Memory B cell (primary cell): ENCODE data around the gene TMEM266.

Experiments used
- ATAC-seq: fragments of 150-1000 bp; cut with Tn5 transposase; 2 replicates; pipeline ENCODE4 v1.10.0; 2021; ENCODE audit warnings: low read depth, mild to moderate bottlenecking, moderate library complexity
- DNase-seq, 2 donors: peaks; one replicate each; pipeline ENCODE4 v3.0.0; 2022; ENCODE audit warnings: low spot score in 2 of 2
- H3K27ac Mint-ChIP-seq: one replicate; pipeline ENCODE4 v1.8.0; 2022; ENCODE audit warnings: mild to moderate bottlenecking, moderate library complexity, mixed read lengths
- H3K27me3 Mint-ChIP-seq: one replicate; pipeline ENCODE4 v1.8.0; 2022; ENCODE audit warnings: mixed read lengths
- H3K36me3 Mint-ChIP-seq: one replicate; pipeline ENCODE4 v1.8.0; 2022; ENCODE audit warnings: mild to moderate bottlenecking, mixed read lengths
- H3K4me1 Mint-ChIP-seq: one replicate; pipeline ENCODE4 v1.8.0; 2022; ENCODE audit warnings: mixed read lengths
- H3K4me3 Mint-ChIP-seq: one replicate; pipeline ENCODE4 v1.8.0; 2022; ENCODE audit warnings: mild to moderate bottlenecking, moderate library complexity, mixed read lengths
- H3K9me3 Mint-ChIP-seq: one replicate; pipeline ENCODE4 v1.8.0; 2022; ENCODE audit warnings: mixed read lengths

Gene TMEM266

DNA sequence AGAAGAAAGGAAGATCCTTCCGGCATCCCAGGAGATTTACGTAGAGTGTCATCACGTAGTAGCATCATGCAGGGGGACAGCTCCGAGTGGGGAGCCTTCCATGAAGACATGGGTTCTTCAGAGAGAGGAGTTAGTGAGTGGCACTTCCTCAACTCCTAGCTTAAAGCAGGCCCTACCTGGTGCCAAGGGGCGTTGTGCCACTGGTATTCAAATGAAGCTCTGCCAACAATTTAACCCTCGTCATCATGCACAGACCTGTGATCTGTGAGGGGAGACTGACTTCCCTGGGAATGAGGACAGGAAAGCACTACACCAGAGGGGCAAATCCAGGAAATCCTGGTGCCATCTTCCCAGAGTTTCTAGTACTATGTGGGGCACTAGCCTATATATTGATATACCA, 59.0 kb downstream of the TMEM266 start:
- Mint-ChIP-seq H3K27me3 (peaks cover 12% of the 10 kb centered on the region), H3K4me1 (peaks cover 2% of the 10 kb centered on the region), H3K36me3 (no peaks in the 10 kb centered on the region), H3K27ac (no peak overlapping the region), H3K9me3 (no peaks in the 10 kb centered on the region), H3K4me3 (no peak overlapping the region)
- DNase-seq: no peak
- no peak for ATAC-seq

DNA sequence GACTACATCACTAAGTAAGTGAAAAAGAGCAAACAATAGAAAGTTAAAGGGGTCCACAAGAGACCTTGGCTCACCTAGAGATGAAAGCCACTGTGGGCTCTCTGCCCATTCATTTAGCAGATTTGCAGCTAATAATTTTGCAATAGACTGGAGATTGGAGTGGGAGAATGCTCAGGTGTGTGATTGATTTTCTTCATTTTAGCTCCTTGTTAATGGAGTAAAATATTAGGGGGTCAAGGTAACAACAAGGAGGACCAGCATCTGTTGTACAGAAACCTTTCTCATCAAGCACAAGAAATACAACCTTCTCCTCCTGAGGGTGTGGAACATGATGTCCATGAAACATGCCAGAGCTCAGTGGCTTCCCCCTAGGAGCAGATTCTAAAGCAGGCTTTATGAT, 63.2 kb downstream of the TMEM266 start:
- Mint-ChIP-seq H3K4me3 (no peak overlapping the region), H3K4me1 (peaks cover 2% of the 10 kb centered on the region), H3K27me3 (peaks cover 10% of the 10 kb centered on the region), H3K9me3 (no peaks in the 10 kb centered on the region), H3K36me3 (no peaks in the 10 kb centered on the region), H3K27ac (no peak overlapping the region)
- ATAC-seq: no peak
- no peak for DNase-seq

DNA sequence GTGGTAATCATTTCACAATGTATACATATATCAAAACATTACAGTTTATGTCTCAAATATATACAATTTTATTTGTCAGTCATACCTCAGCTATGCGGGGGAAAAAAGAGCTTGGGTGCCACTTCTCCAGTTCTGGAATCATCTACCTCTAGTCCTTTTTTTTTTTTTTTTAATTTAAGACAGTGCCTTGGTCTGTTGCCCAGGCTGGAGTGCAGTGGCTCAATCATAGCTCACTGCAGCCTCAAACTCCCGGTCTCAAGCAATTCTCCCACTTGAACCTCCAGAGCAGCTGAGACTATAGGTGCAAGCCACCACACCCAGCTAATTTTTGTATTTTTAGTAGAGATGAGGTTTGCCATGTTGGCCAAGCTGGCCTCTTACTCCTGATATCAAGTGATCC, 67.4 kb downstream of the TMEM266 start:
- Mint-ChIP-seq H3K27ac (no peak overlapping the region), H3K36me3 (no peaks in the 10 kb centered on the region), H3K4me1 (no peaks in the 10 kb centered on the region), H3K4me3 (no peak overlapping the region), H3K27me3 (peaks cover 14% of the 10 kb centered on the region), H3K9me3 (no peaks in the 10 kb centered on the region)
- DNase-seq (no peak), ATAC-seq (no peak)

DNA sequence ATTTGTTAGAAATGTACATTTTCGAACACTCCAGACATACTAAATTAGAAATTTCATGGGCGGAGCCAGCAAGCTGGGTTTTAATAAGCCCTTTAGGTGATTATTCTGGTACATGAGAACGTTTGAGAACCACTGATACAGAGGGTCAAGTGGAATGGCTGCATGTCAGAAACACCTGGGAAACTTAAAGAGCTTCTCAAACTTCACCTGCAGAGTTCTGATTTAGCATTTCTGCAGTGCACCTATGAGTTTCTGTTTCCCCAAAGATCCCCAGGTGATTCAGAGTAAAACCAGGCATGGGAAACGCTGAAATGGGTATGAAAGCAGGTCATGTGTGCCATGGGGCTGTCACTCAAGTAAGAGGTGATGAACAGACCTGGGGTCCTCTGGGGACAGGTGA, 68.1 kb downstream of the TMEM266 start:
- no peak for DNase-seq
- Mint-ChIP-seq H3K27ac (no peak overlapping the region), H3K9me3 (no peaks in the 10 kb centered on the region), H3K27me3 (peaks cover 14% of the 10 kb centered on the region), H3K4me3 (no peak overlapping the region), H3K36me3 (no peaks in the 10 kb centered on the region), H3K4me1 (no peaks in the 10 kb centered on the region)
- no peak for ATAC-seq

DNA sequence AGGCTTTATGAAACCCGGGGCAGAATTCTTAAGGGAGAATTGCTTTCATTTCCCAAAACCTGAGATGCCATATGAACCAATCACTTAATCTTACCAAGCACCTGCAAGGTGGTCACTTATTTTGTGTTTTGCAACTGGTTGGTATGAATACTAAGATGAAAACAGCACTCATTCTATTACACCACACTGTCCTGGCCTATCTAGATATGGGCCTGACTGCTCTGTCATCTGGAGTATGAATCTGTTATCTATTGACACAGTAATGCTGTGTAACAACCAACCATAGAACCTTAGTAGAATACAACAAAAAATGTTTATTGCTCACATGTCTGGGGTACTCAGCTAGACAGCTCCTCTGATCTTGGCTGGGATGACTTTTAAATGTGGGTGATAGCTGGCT, 74.8 kb downstream of the TMEM266 start:
- DNase-seq: no peak
- peaks cover 2% of the 10 kb centered on the region for H3K4me1 Mint-ChIP-seq
- H3K4me3 Mint-ChIP-seq: no peak overlapping the region
- no peaks in the 10 kb centered on the region for H3K36me3 Mint-ChIP-seq
- peaks cover 2% of the 10 kb centered on the region for H3K9me3 Mint-ChIP-seq
- no peak overlapping the region for H3K27ac Mint-ChIP-seq
- peaks cover 7% of the 10 kb centered on the region for H3K27me3 Mint-ChIP-seq
- no peak for ATAC-seq

DNA sequence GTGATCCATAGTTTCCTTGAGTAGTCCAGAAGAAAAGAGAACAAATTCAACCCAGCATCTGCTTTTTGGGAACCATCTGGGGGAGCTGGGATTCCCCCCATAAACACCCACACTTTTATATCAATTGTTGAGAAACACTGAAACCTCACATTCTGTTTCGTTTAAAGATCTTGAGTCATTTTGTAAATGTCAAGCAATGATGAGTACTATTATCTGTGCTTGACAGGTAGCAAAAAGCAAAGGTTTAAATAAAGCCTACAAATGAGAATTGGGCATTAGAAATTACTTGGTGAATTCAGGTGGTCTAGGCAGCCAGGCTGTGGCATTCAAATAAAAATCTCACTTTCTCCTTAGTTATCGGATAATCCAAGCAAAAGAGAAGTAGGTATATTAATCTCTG, 75.7 kb downstream of the TMEM266 start:
- peaks cover 2% of the 10 kb centered on the region for H3K9me3 Mint-ChIP-seq
- peaks cover 3% of the 10 kb centered on the region for H3K4me1 Mint-ChIP-seq
- H3K4me3 Mint-ChIP-seq: no peak overlapping the region
- ATAC-seq (no peak), DNase-seq (no peak)
- no peak overlapping the region for H3K27ac Mint-ChIP-seq
- H3K36me3 Mint-ChIP-seq: no peaks in the 10 kb centered on the region
- peaks cover 3% of the 10 kb centered on the region for H3K27me3 Mint-ChIP-seq

DNA sequence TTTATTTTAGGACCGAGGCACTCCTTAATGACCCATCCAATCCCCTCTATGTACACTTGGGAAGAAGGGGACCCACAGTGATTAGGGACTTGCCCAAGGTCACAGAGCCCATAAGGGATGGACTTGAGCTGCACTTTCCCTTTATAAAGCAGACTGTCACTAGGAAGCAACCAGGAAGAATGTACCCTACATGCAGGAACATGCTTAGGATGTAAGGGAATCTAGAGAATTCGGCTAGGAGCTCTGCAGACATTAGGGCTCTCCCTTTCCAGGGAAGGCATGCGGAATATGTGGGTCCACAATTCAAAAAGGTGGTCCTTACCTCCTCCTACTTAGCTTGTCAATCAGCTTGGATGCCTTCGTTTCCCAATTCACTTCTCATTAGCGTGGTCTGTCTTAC, 78.7 kb downstream of the TMEM266 start:
- H3K4me1 Mint-ChIP-seq: peaks cover 3% of the 10 kb centered on the region
- no peak for DNase-seq
- no peak for ATAC-seq

DNA sequence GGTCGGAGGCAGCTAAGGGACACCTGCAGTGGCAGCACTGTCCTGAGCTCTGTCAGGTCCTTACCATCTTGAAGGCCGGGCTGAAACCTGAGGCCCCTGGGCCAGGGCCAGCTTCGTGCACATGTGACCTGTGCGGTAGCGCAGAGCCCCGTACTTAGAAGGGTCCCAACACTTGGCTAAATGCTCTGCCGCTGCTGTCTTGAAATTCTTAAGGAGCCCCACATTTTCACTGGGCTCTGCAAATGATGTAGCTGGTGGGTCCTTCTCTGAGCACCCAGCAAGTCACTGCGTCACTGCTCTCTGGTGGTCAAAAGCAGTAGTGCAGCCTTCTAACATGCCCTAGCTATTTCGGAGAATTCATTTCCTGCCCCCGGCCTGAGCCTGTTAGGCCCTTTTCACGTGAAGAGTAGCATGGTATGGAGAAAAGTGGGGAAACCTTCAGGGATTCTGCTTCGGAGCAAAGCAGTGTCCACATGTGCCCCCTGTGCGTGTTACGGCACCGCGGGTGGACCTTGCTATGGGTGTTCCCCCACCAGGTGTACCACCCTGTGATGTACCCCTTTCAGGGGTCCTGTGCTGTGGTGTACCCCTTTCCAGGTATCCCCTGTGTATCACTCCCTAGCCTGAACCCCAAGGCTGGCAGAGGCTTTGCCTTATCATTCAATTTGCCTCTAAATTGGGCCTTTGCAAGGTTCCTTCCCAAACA, 79.7 kb downstream of the TMEM266 start:
- no peak overlapping the region for H3K27ac Mint-ChIP-seq
- H3K27me3 Mint-ChIP-seq: peaks cover 16% of the 10 kb centered on the region
- ATAC-seq: peak; percentile 93
- H3K4me1 Mint-ChIP-seq: peaks cover 3% of the 10 kb centered on the region
- peak; percentile 78 to 83 for DNase-seq
- H3K9me3 Mint-ChIP-seq: peaks cover 2% of the 10 kb centered on the region
- H3K4me3 Mint-ChIP-seq: no peak overlapping the region
- H3K36me3 Mint-ChIP-seq: no peaks in the 10 kb centered on the region

More for the DNA sequence above, 78.7 kb downstream of the TMEM266 start:
- Mint-ChIP-seq H3K27ac (no peak overlapping the region), H3K9me3 (peaks cover 2% of the 10 kb centered on the region), H3K27me3 (peaks cover 9% of the 10 kb centered on the region), H3K4me3 (no peak overlapping the region), H3K36me3 (no peaks in the 10 kb centered on the region)

DNA sequence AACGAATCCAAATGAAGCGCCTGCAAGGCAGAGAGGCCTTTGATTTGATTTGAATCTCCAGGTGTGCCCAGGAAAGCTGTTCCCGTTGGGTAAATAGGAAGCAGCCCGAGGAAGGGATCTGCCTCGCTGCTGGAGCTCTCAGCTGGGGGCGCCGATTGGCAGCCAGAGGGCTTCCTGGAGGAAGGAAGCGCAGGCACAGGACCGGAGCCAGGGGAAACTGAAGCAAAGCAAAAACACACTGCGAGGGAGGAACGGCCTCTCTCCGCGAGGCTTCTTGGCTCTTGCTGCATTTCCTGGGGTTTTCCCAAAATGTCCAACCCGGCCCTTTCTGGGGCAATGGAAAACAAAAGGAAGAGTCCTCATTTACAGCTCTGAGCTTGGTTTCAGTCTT, 80.3 kb downstream of the TMEM266 start:
- peaks cover 3% of the 10 kb centered on the region for H3K4me1 Mint-ChIP-seq
- H3K36me3 Mint-ChIP-seq: no peaks in the 10 kb centered on the region
- ATAC-seq (no peak), DNase-seq (no peak)
- H3K27me3 Mint-ChIP-seq: peaks cover 21% of the 10 kb centered on the region
- H3K9me3 Mint-ChIP-seq: no peaks in the 10 kb centered on the region
- no peak overlapping the region for H3K27ac Mint-ChIP-seq
- no peak overlapping the region for H3K4me3 Mint-ChIP-seq

DNA sequence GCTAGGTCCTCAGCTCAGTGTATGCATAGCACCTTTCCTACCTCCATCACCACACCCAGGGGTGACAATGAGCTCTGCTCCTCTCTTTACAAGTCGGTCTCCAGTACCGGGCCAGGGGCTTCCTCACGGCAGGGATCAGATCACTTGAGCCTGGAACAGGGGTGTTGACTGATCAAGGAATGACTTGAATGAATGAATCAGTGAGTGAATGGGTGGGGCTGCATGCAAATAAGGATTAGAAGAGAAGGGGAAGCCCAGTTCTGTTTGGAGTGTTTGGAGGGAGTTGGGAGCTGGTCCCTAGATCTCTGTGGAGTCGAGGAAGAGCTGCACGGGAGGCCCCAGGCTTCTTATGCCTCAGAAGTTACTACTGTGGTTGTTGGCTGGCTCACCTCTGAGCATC, 87.0 kb downstream of the TMEM266 start:
- no peak for ATAC-seq
- peaks cover 26% of the 10 kb centered on the region for H3K27me3 Mint-ChIP-seq

DNA sequence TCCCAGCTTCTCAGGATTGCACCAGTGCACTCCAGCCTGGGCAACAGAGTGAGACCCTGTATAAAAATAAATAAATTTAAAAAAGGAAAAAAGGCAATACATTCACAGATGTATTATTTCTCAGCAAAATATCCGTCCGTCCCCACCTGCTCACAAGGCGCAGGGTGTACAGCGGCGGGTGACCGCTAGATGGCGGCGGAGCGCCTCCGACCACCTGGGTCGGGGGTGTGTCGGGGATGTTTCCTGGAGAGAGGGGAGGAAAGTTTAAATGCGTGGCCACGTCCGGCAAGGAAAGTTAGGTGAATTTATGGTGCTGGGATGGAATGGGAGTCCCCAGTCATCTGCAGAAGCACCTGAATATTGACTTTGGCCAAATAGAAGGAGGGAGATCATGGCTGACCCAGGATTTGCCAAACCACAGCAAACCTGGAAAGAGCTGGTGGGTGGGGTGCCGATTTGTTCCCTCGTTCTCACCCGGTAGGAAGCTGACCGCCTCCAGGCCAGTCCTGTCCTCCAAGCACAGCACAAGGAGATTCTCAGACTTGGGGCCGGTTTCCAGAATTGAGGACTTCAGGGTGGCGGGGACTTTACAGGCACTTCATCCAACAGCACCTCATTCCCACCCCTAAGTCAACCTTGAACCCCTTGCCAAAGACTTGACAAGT, 88.3 kb downstream of the TMEM266 start:
- H3K27ac Mint-ChIP-seq: no peak overlapping the region
- no peaks in the 10 kb centered on the region for H3K9me3 Mint-ChIP-seq
- peak overlapping the region; percentile 50 for H3K4me3 Mint-ChIP-seq
- ATAC-seq (peak; percentile 65), DNase-seq (peak; percentile 60 to 74)
- no peaks in the 10 kb centered on the region for H3K36me3 Mint-ChIP-seq
- peaks cover 9% of the 10 kb centered on the region for H3K4me1 Mint-ChIP-seq
- peaks cover 22% of the 10 kb centered on the region for H3K27me3 Mint-ChIP-seq

More for the DNA sequence above, 87.0 kb downstream of the TMEM266 start:
- H3K4me1 Mint-ChIP-seq: peaks cover 9% of the 10 kb centered on the region
- no peak overlapping the region for H3K4me3 Mint-ChIP-seq
- no peak for DNase-seq
- H3K27ac Mint-ChIP-seq: no peak overlapping the region
- H3K36me3 Mint-ChIP-seq: no peaks in the 10 kb centered on the region
- H3K9me3 Mint-ChIP-seq: no peaks in the 10 kb centered on the region

DNA sequence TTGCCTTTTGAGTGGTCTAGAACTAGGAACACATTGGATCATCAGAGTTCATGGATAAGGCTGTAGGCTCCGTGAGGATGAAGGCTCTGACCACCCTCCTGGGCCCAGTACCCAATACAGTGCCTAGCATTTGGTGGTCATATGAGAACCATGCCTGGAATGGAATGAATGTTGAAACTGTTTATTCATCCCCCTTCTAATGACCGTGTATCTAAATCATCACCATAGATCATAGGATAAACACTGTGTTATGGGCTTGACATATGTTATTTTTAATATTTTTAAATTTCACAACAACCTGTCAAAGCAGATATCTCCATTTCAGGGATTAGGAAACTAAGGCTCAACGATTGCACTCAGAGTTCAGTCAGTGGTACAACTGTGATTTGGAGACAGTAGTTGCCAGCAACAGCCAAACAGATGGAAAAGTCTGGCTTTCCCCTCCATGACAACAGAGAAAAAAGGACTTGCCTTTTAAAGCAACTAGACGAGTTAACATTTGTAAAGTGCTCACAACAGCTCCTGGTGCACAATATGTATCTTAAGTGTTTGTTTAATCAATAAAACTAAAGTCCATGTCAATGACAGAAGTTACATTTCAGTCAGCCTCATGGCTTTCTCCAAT, 89.6 kb downstream of the TMEM266 start:
- peaks cover 9% of the 10 kb centered on the region for H3K4me1 Mint-ChIP-seq
- ATAC-seq (no peak), DNase-seq (no peak)
- H3K9me3 Mint-ChIP-seq: no peaks in the 10 kb centered on the region
- H3K27ac Mint-ChIP-seq: no peak overlapping the region
- peaks cover 13% of the 10 kb centered on the region for H3K27me3 Mint-ChIP-seq
- no peak overlapping the region for H3K4me3 Mint-ChIP-seq
- no peaks in the 10 kb centered on the region for H3K36me3 Mint-ChIP-seq

DNA sequence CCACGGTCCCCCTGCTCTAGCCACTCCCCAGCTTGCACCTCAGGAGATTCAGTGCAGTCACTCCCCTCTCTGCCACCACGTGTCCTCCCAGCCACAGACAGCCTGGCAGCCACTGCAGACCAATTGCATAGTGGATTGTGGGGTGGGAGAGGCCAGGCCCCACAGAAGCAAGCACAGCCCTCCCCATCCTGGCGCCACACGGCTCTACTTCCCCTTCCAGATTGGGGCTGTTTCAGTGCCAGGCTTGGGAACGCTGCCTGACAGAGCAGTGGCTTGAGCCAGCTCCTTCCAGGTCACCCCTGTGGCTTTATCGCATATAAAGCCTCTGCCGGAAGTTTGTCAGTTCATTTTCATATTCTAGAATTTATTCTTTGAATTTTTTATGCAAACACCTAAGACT, 90.7 kb downstream of the TMEM266 start:
- Mint-ChIP-seq H3K9me3 (no peaks in the 10 kb centered on the region), H3K4me1 (peaks cover 9% of the 10 kb centered on the region), H3K27me3 (peaks cover 3% of the 10 kb centered on the region), H3K4me3 (peak overlapping the region; percentile 51), H3K27ac (no peak overlapping the region), H3K36me3 (no peaks in the 10 kb centered on the region)
- DNase-seq: no peak
- ATAC-seq: peak; percentile 36

DNA sequence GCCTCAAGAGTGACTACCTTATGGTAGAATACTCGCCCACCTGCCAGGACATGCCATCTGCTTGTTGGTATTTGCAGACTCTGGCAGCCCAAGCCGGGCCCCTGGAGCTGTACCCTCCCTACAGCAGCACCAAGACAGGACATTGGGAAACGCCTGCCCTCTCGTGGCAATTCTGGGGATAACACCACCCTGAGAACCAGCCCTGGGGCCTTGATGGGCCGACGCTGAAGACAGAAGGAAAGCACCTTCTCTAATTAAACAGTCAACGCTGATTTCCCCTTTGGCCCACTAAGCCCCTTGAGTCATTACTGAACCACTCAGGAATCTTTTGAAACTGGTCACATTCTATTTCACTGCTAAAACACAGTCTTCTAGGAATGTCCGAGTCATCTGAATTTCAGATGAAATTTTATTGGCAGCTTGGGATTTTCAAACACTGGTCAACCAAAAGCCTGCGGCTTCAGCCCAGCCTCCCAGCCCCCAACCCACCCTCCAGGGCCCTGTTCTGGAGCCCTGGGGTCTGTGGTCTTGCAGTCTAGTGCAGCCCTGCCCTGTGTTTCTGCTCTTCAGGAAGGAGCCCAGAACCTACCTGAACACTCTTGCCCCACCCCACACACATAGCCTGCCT, 91.3 kb downstream of the TMEM266 start:
- H3K4me3 Mint-ChIP-seq: peak overlapping the region; percentile 51
- H3K9me3 Mint-ChIP-seq: no peaks in the 10 kb centered on the region
- no peaks in the 10 kb centered on the region for H3K36me3 Mint-ChIP-seq
- peaks cover 3% of the 10 kb centered on the region for H3K27me3 Mint-ChIP-seq
- no peak overlapping the region for H3K27ac Mint-ChIP-seq
- H3K4me1 Mint-ChIP-seq: peaks cover 9% of the 10 kb centered on the region
- DNase-seq: peak; percentile 79 to 86
- peak; percentile 92 for ATAC-seq
